Measurements from ENCODE around the gene KCNQ1OT1.

Gene KCNQ1OT1

DNA sequence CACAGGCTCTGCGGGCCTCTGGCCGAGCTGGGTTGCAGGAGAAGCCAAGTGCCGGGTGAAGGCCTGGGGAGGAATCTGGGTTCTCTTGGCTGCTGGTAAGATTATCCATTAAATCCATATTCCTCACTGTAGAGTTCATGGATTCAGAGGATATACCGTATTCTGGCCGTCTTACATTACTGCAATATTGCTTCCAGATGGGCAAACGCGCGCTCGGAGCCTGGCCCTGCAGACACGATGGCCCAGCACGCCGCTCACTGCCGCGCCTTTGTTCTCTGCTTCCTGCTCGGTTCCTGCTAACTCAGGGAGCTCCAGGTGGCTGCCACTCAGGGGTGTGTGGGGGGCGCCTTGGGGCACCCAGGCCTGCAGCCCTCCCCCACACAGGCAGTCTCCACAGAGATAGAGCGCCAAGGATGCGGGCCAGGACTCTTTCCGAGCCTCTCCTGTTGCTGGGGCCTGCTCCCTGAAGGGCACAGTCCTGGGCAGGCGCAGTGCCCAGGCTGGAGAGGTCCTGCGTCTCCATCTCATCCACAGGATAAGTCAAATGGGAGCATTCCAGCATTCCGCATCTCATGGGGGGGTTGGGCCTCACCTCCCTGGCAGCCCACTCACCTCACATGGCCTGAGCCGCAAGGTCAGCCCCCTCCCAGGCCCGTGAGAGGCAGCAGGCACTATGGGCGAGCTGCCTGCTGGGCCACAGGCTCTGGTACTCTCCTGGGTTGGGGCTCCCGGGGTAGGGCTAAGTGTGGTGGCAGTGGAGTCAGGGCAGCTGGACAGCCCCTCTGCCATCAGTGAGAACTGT, 14.1 kb upstream of the KCNQ1OT1 start:
- no peak overlapping the region for H3K4me3 ChIP-seq (ENCODE audit: control insufficient read depth, low read depth, low read length)
- TF ChIP-seq, protein P1, sequence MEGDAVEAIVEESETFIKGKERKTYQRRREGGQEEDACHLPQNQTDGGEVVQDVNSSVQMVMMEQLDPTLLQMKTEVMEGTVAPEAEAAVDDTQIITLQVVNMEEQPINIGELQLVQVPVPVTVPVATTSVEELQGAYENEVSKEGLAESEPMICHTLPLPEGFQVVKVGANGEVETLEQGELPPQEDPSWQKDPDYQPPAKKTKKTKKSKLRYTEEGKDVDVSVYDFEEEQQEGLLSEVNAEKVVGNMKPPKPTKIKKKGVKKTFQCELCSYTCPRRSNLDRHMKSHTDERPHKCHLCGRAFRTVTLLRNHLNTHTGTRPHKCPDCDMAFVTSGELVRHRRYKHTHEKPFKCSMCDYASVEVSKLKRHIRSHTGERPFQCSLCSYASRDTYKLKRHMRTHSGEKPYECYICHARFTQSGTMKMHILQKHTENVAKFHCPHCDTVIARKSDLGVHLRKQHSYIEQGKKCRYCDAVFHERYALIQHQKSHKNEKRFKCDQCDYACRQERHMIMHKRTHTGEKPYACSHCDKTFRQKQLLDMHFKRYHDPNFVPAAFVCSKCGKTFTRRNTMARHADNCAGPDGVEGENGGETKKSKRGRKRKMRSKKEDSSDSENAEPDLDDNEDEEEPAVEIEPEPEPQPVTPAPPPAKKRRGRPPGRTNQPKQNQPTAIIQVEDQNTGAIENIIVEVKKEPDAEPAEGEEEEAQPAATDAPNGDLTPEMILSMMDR (IDR thresholded peaks at IDR 0.05; ENCODE audit: control insufficient read depth, insufficient read depth, low read depth, low read length, missing control alignments), result no peak
- DNase-seq (ENCODE audit: low read depth), result no peak

DNA sequence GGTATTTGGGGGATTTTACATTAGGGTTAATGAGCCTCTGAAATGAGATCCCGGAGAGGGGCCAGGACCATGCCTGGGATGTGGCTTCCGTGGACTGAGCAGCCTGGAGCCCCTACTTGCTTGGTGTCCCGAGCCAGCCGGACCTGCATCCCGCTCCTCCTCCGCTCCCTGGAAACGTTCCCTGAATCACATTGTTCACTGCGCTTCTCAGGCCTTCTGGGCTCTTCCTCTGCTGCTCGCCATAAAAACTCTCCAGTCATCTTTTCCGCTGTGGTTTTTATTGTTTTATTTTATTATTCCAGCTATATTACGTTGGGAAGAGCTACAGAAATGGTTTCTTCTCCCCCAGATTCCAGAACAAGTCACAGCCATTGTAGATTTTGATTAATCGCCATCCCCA, 13.3 kb upstream of the KCNQ1OT1 start:
- DNase-seq (ENCODE audit: low read depth), result no peak
- TF ChIP-seq, protein P1 (IDR thresholded peaks at IDR 0.05; ENCODE audit: control insufficient read depth, insufficient read depth, low read depth, low read length, missing control alignments), result no peak
- H3K4me3 ChIP-seq (ENCODE audit: control insufficient read depth, low read depth, low read length), result no peak overlapping the region

DNA sequence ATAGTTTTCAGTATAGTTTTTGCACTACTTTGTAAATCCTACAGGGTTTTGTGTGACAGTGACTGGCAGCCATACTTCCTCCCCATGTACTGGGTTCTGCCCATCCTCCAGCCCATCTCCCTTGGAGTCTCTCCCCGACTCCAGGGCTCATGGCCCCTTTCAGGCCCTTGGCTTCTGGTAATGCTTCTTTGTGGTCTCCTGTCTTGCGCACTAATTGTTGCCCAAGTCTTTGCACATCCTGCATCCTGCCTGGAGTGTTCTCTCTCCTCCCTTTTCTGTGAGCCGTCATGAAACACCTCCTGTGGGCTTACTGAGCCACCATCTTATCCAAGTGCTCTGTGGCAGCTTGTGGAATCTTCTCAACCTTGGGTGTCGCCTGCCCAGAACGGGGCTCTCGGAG, 11.4 kb upstream of the KCNQ1OT1 start:
- H3K4me3 ChIP-seq (ENCODE audit: control insufficient read depth, low read depth, low read length), result no peak overlapping the region
- TF ChIP-seq, protein P1 (IDR thresholded peaks at IDR 0.05; ENCODE audit: control insufficient read depth, insufficient read depth, low read depth, low read length, missing control alignments), result no peak
- DNase-seq (ENCODE audit: low read depth), result no peak

DNA sequence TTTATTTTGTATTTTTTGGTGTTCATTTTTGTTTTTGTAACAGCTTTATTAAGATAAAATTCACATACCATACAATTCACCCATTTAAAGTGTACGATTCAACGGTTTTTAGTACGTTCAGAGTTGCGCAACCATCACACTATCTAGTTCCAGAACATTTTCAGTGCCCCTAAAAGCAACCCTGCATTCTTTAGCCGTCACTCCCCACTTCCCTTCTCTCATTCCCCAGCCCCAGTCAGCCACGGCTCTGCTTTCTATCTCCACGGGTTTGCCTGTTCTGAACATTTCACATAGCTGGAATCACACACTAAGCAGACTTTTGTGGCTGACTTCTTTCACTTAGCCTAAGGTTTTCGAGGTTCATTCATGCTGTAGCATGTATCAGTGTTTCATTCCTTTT, 9.6 kb upstream of the KCNQ1OT1 start:
- H3K4me3 ChIP-seq (ENCODE audit: control insufficient read depth, low read depth, low read length), result no peak overlapping the region
- TF ChIP-seq, protein P1 (IDR thresholded peaks at IDR 0.05; ENCODE audit: control insufficient read depth, insufficient read depth, low read depth, low read length, missing control alignments), result no peak
- DNase-seq (ENCODE audit: low read depth), result no peak

DNA sequence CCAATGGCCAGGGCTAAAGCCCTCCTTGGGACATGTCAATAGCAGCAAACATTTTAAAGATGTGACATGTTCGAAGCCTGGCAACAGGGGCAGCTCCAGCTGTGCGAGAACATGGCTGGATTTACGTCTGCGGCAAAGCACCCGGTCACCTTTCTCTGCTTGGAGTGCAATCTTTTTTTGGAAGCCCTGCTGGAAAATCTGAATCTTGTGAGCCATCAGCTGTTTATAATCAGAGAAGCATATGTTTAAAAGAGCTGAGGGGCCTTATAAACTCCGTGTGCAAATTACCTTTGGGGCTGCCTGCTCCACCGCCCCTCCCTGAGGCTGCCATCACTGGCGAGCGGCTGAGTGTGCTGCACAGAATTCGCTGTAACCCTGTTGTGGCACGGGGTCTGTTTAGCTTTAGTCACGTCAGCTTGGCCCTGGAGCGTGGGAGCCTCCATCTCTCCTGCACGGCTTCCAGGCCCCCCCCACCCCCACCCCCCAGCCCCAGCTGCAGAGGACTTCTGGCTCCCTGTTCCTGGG, 9.0 kb upstream of the KCNQ1OT1 start:
- H3K4me3 ChIP-seq (ENCODE audit: control insufficient read depth, low read depth, low read length), result no peak overlapping the region
- DNase-seq (ENCODE audit: low read depth), result no peak
- TF ChIP-seq, protein P1 (IDR thresholded peaks at IDR 0.05; ENCODE audit: control insufficient read depth, insufficient read depth, low read depth, low read length, missing control alignments), result no peak

DNA sequence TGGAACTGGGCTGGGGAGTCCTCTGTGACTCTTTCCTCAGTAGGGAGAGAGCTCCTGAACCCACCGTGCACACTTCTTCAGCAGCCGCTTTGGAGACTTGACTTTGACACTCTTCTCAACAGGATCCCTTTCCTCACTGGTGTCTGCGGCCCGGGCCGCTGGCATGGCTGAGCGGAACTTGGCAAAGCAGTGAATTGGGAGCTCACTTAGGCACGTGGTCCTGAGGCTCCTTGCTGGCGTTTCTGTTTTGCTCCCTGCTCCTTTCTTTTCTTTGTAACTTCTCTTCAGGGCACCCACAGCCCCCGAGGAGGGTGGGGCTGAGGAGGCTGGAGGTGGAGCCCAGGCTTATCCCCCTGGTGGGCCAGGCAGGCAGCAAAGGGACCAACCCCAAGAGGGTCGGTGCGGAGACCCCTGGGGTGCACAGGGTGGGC, 8.4 kb upstream of the KCNQ1OT1 start:
- TF ChIP-seq, protein P1 (IDR thresholded peaks at IDR 0.05; ENCODE audit: control insufficient read depth, insufficient read depth, low read depth, low read length, missing control alignments), result no peak
- H3K4me3 ChIP-seq (ENCODE audit: control insufficient read depth, low read depth, low read length), result no peak overlapping the region

More for the DNA sequence above, 8.4 kb upstream of the KCNQ1OT1 start:
- no peak for DNase-seq (ENCODE audit: low read depth)

All from AG09309 (cell line).